DND-41 (cell line): Measurements from ENCODE around the gene JDP2.

Experiments
- EZH2 ChIP-seq: IDR thresholded peaks from 3 replicates; pipeline ENCODE4 v1.6.1; 2012; ENCODE audit warnings: borderline replicate concordance, low read depth, mild to moderate bottlenecking, moderate library complexity, low read length, inconsistent platforms; ENCODE audit not compliant: severe bottlenecking
- TF ChIP-seq, protein P1 (sequence below): IDR thresholded peaks from 2 replicates; pipeline ENCODE4 v1.5.1; 2012; ENCODE audit warnings: borderline replicate concordance, low read length, moderate library complexity, mild to moderate bottlenecking; ENCODE audit not compliant: poor library complexity, severe bottlenecking; ENCODE audit errors: extremely low read depth

DNA sequence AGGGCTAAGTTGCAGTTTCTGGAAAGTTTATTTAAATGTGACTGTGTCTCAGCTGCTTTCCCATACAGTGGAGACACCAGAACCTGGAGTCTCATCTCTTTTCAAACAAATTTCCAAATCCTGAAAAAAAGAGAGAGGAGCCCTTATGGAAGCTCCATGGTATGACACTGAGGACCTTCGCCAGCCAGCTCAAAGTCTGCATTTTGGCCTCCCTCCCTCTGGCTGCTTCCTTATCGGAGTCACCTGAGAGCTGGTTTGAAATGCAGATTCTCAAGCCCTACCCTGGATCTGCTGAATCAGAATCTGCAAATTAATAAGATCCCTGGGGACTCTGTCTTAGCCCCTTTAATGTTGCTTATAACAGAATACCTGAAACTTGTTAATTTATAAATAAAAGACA lies 21.7 kb upstream of the JDP2 start:
- TF ChIP-seq, protein P1, sequence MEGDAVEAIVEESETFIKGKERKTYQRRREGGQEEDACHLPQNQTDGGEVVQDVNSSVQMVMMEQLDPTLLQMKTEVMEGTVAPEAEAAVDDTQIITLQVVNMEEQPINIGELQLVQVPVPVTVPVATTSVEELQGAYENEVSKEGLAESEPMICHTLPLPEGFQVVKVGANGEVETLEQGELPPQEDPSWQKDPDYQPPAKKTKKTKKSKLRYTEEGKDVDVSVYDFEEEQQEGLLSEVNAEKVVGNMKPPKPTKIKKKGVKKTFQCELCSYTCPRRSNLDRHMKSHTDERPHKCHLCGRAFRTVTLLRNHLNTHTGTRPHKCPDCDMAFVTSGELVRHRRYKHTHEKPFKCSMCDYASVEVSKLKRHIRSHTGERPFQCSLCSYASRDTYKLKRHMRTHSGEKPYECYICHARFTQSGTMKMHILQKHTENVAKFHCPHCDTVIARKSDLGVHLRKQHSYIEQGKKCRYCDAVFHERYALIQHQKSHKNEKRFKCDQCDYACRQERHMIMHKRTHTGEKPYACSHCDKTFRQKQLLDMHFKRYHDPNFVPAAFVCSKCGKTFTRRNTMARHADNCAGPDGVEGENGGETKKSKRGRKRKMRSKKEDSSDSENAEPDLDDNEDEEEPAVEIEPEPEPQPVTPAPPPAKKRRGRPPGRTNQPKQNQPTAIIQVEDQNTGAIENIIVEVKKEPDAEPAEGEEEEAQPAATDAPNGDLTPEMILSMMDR = no peak
- no peak for TF ChIP-seq EZH2
